ENCODE results near the gene MRPL55. TPM values are rescaled to one million over a fixed set of nuclear protein-coding genes. Genes with fewer than 3 reads are reported as not detected.

MRPL55 gene
- total RNA-seq, 1 donor from 2014 or later = 47.5 TPM

DNA sequence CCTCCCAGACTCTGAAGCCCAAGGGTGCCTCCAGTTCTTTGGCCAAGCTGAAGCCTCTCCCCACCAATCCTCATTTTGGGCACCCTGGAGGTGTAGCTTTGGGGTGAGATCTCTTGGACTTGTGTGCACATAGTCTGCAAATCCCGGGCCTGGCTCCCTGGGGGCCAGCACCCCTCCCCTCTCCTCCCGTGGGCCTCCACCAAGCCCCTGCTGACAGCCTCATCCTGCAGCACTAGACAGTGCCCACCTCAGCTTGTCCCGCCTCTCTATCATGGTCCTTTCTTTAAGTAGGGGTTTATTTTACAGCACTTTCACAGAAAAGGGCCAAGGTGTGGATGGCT is 43.8 kb upstream of the MRPL55 start:
- no peaks in the 10 kb centered on the region for H3K9me3 Mint-ChIP-seq (ENCODE audit: unreplicated experiment)
- TF ChIP-seq, protein P1, sequence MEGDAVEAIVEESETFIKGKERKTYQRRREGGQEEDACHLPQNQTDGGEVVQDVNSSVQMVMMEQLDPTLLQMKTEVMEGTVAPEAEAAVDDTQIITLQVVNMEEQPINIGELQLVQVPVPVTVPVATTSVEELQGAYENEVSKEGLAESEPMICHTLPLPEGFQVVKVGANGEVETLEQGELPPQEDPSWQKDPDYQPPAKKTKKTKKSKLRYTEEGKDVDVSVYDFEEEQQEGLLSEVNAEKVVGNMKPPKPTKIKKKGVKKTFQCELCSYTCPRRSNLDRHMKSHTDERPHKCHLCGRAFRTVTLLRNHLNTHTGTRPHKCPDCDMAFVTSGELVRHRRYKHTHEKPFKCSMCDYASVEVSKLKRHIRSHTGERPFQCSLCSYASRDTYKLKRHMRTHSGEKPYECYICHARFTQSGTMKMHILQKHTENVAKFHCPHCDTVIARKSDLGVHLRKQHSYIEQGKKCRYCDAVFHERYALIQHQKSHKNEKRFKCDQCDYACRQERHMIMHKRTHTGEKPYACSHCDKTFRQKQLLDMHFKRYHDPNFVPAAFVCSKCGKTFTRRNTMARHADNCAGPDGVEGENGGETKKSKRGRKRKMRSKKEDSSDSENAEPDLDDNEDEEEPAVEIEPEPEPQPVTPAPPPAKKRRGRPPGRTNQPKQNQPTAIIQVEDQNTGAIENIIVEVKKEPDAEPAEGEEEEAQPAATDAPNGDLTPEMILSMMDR (IDR thresholded peaks at IDR 0.05; ENCODE audit: unreplicated experiment) = no peak
- peaks cover 7% of the 10 kb centered on the region for H3K27me3 Mint-ChIP-seq (ENCODE audit: unreplicated experiment)
- H3K4me3 Mint-ChIP-seq (ENCODE audit: unreplicated experiment) = no peak overlapping the region
- DNase-seq (ENCODE audit: low spot score) = no peak
- H3K27ac Mint-ChIP-seq (ENCODE audit: unreplicated experiment) = no peak overlapping the region
- no peaks in the 10 kb centered on the region for H3K36me3 Mint-ChIP-seq (ENCODE audit: low read depth, unreplicated experiment)
- peaks cover 9% of the 10 kb centered on the region for H3K4me1 Mint-ChIP-seq (ENCODE audit: unreplicated experiment)

DNA sequence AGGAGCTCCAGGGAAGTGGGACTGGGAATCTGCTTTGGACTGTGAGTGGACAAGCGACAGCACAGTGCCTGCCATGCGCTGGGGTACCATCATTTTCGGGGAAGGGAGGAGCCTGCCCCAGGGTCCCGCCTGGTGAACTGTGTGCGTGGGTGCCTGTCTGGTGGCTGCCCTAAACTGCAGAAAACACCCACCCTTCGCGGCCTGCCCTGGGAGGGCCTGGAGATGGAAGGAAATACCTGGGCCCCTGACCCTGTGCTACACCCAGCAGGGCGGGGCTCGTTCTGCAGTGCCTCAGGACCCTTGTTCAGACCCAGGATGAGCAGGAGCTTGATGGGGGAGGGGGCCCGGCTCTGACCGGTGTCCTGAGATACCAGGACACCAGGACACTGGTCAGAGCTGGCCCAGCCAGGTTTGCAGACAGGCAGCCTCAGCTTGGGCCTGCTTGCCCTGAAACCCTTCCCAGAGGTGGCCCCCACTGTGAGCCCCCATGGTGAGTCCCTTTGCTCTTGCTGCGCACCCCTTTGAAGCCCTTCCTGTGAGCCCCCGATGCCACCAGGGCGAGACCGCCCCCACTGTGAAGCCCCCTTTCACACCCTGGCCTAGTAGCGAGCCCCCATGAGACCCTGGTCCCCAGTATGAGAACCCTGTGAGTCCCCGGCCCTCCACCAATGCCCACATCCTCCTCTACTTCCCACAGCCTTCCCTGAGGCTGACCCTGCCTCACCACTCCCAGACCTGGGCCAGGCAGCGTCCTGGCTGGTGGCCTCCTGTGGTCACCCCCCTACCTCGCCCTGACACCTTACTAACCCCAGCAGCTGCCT is 43.2 kb upstream of the MRPL55 start:
- Mint-ChIP-seq H3K36me3 (ENCODE audit: low read depth, unreplicated experiment) (no peaks in the 10 kb centered on the region), H3K4me3 (ENCODE audit: unreplicated experiment) (no peak overlapping the region), H3K4me1 (ENCODE audit: unreplicated experiment) (peaks cover 9% of the 10 kb centered on the region), H3K27me3 (ENCODE audit: unreplicated experiment) (peaks cover 7% of the 10 kb centered on the region), H3K9me3 (ENCODE audit: unreplicated experiment) (no peaks in the 10 kb centered on the region), H3K27ac (ENCODE audit: unreplicated experiment) (no peak overlapping the region)
- TF ChIP-seq, protein P1 (IDR thresholded peaks at IDR 0.05; ENCODE audit: unreplicated experiment) = no peak
- DNase-seq (ENCODE audit: low spot score) = no peak

DNA sequence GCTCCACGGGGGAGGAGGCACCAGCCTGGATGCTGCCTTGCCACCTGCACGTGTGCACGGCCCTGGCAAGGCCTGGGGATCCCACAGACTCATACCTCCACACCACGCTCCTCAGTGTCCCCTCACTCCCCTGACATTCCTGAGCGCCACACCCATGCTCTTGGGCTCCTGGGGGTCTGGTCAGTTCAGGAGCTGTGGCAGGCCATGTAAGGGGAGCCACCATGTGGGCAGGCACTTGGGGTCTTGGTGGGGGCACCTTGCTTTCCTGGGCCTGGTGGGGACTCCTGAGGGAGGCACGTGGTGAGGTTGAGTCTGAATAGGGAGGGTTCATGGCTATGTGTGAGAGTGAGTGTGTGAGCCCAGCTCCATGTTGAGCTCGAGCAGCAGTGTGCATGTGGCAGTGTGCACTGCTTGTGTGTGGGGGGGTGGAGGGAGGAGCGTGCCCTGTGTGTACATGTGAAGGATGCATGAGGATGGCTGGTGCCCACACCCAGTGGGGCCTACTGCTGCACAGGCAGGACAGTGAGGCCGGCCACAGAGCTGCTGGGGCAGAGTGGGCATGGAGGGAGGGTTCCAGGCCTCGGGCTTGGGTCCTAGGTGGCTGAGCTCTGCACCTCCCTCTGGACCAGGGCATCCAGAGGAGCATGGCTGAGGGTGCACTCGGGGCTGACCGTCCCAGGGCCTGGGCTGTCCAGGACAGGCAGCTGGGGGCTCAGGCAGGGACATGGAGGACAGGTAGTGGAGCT is 42.3 kb upstream of the MRPL55 start:
- H3K4me1 Mint-ChIP-seq (ENCODE audit: unreplicated experiment) = peaks cover 5% of the 10 kb centered on the region
- H3K9me3 Mint-ChIP-seq (ENCODE audit: unreplicated experiment) = no peaks in the 10 kb centered on the region
- peaks cover 7% of the 10 kb centered on the region for H3K27me3 Mint-ChIP-seq (ENCODE audit: unreplicated experiment)
- H3K4me3 Mint-ChIP-seq (ENCODE audit: unreplicated experiment) = peak overlapping the region; percentile 28
- H3K36me3 Mint-ChIP-seq (ENCODE audit: low read depth, unreplicated experiment) = no peaks in the 10 kb centered on the region
- TF ChIP-seq, protein P1 (IDR thresholded peaks at IDR 0.05; ENCODE audit: unreplicated experiment) = no peak
- no peak for DNase-seq (ENCODE audit: low spot score)
- H3K27ac Mint-ChIP-seq (ENCODE audit: unreplicated experiment) = peak overlapping the region; percentile 75

DNA sequence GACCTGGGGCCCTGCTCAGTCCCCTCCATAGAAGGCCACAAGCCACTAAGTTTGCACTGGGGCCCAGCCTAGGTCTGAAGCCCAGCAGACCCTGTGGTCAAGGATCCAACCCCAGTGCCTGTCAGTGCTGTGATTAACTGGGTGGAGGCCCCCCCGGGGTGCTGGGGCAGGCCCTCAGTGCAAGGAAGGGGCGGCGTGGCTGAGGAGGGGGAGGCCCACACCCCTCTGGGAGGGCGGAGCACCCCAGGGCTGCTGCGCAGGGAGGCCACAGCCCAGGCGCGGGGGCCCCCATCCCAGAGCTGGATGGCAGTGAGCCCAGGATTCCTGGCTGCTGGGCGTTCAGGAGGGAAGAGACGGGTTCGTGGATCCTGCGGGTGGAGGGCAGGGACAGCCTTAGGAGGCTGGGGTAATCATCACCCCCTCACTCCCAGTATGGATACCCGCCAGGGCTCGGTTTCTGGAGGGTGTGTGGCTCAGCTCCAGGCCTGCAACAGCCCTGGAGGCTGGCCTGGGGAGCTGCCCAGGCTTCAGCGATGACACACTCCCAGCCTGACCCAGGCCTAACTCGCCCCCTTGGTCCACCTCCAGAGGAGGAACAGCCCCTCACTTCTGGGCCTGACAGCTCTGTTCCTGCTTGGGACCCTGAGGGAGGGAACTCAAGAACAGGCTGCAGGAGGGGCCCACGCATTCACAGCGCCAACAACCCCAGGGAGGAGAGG is 41.5 kb upstream of the MRPL55 start:
- no peaks in the 10 kb centered on the region for H3K36me3 Mint-ChIP-seq (ENCODE audit: low read depth, unreplicated experiment)
- no peak overlapping the region for H3K27ac Mint-ChIP-seq (ENCODE audit: unreplicated experiment)
- H3K9me3 Mint-ChIP-seq (ENCODE audit: unreplicated experiment) = no peaks in the 10 kb centered on the region
- TF ChIP-seq, protein P1 (IDR thresholded peaks at IDR 0.05; ENCODE audit: unreplicated experiment) = no peak
- H3K4me3 Mint-ChIP-seq (ENCODE audit: unreplicated experiment) = no peak overlapping the region
- peaks cover 7% of the 10 kb centered on the region for H3K27me3 Mint-ChIP-seq (ENCODE audit: unreplicated experiment)
- no peaks in the 10 kb centered on the region for H3K4me1 Mint-ChIP-seq (ENCODE audit: unreplicated experiment)
- DNase-seq (ENCODE audit: low spot score) = no peak

All from endothelial cell (in vitro differentiated cells).